ENCODE results near the gene AGPS. TPM values are rescaled to one million over a fixed set of nuclear protein-coding genes. Genes with fewer than 3 reads are reported as not detected.

AGPS gene
- total RNA-seq, 2 donors from 2014 or later = 17.5 to 21.7 TPM

- Histone ChIP-seq H3K27me3 (replicated peaks; ENCODE audit: insufficient read depth) (no peaks in the 10 kb centered on the region), H3K36me3 (no peaks in the 10 kb centered on the region), H3K9me3 (no peaks in the 10 kb centered on the region), H3K4me1 (ENCODE audit: control insufficient read depth in 1 of 2, low read depth in 2 of 2) (peaks cover 6 to 27% of the 10 kb centered on the region in 2 donors), H3K4me3 (no peak overlapping the region), H3K27ac (no peak overlapping the region)
- TF ChIP-seq CTCF (IDR thresholded peaks at IDR 0.05) = no peak
- ATAC-seq (ENCODE audit: insufficient number of reproducible peaks, low FRiP score, low read depth) (no peak), DNase-seq (ENCODE audit: low spot score) (no peak)
Observed at GRCh38 chr2:177396703-177397460, 4.3 kb downstream of the AGPS start.

GRCh38 chr2:177397481-177398289 lies 5.1 kb downstream of the AGPS start:
- ATAC-seq (ENCODE audit: insufficient number of reproducible peaks, low FRiP score, low read depth) (no peak), DNase-seq (ENCODE audit: low spot score) (no peak)
- Histone ChIP-seq H3K9me3 (no peaks in the 10 kb centered on the region), H3K27me3 (replicated peaks; ENCODE audit: insufficient read depth) (no peaks in the 10 kb centered on the region), H3K36me3 (no peaks in the 10 kb centered on the region), H3K27ac (no peak overlapping the region), H3K4me3 (no peak overlapping the region), H3K4me1 (ENCODE audit: control insufficient read depth in 1 of 2, low read depth in 2 of 2) (peaks cover 6 to 22% of the 10 kb centered on the region in 2 donors)
- no peak for TF ChIP-seq CTCF (IDR thresholded peaks at IDR 0.05)

- H3K27ac ChIP-seq = no peak overlapping the region
- H3K27me3 ChIP-seq (replicated peaks; ENCODE audit: insufficient read depth) = no peaks in the 10 kb centered on the region
- H3K9me3 ChIP-seq = no peaks in the 10 kb centered on the region
- DNase-seq (ENCODE audit: low spot score) (no peak), ATAC-seq (ENCODE audit: insufficient number of reproducible peaks, low FRiP score, low read depth) (no peak)
- no peaks in the 10 kb centered on the region for H3K36me3 ChIP-seq
- no peak overlapping the region for H3K4me3 ChIP-seq
- no peak for TF ChIP-seq CTCF (IDR thresholded peaks at IDR 0.05)
- H3K4me1 ChIP-seq (ENCODE audit: control insufficient read depth in 1 of 2, low read depth in 2 of 2) = peaks cover 6 to 22% of the 10 kb centered on the region in 2 donors
Observed at GRCh38 chr2:177398290-177398683, 5.7 kb downstream of the AGPS start.

GRCh38 chr2:177398791-177399190 lies 6.2 kb downstream of the AGPS start:
- DNase-seq (ENCODE audit: low spot score) (no peak), ATAC-seq (ENCODE audit: insufficient number of reproducible peaks, low FRiP score, low read depth) (no peak)
- Histone ChIP-seq H3K27me3 (replicated peaks; ENCODE audit: insufficient read depth) (no peaks in the 10 kb centered on the region), H3K4me3 (no peak overlapping the region), H3K4me1 (ENCODE audit: control insufficient read depth in 1 of 2, low read depth in 2 of 2) (peaks cover 4 to 17% of the 10 kb centered on the region in 2 donors), H3K36me3 (no peaks in the 10 kb centered on the region), H3K9me3 (no peaks in the 10 kb centered on the region), H3K27ac (no peak overlapping the region)
- no peak for TF ChIP-seq CTCF (IDR thresholded peaks at IDR 0.05)

GRCh38 chr2:177399376-177399775 lies 6.8 kb downstream of the AGPS start:
- peaks cover 5 to 14% of the 10 kb centered on the region in 2 donors for H3K4me1 ChIP-seq (ENCODE audit: control insufficient read depth in 1 of 2, low read depth in 2 of 2)
- H3K36me3 ChIP-seq = no peaks in the 10 kb centered on the region
- no peaks in the 10 kb centered on the region for H3K27me3 ChIP-seq (replicated peaks; ENCODE audit: insufficient read depth)
- TF ChIP-seq CTCF (IDR thresholded peaks at IDR 0.05) = no peak
- H3K9me3 ChIP-seq = no peaks in the 10 kb centered on the region
- no peak for DNase-seq (ENCODE audit: low spot score)
- no peak overlapping the region for H3K4me3 ChIP-seq
- no peak overlapping the region for H3K27ac ChIP-seq
- ATAC-seq (ENCODE audit: insufficient number of reproducible peaks, low FRiP score, low read depth) = no peak
